Naive thymus-derived CD4-positive, alpha-beta T cell (primary cell): Measurements from ENCODE around the gene TEDDM1. TPM values are rescaled to one million over a fixed set of nuclear protein-coding genes. Genes with fewer than 3 reads are reported as not detected.
A peak's percentile ranks its signal among the peaks of the same experiment; 100 is the strongest.
"Not testable (repeated sequence)": the region's sequence is repeated elsewhere in the genome, so short reads cannot be mapped to it uniquely, and the experiment has no call there.

Experiments
- ATAC-seq: fragments of 150-1000 bp; cut with Tn5 transposase; 2 replicates; pipeline ENCODE4 v1.10.0; 2021; ENCODE audit warnings: mild to moderate bottlenecking, moderate library complexity
- CTCF ChIA-PET: fragments of 350-600 bp; sonication (Branson Sonifier 250); formaldehyde crosslinking; loops from one replicate; lab custom pipeline; 2021; ENCODE audit warnings: antibody characterized with exemption; lab: Charles Lee
- POLR2A ChIA-PET: fragments of 350-600 bp; sonication (Branson Sonifier 250); formaldehyde crosslinking; loops from one replicate; lab custom pipeline; 2021; ENCODE audit warnings: antibody characterized with exemption, inconsistent platforms; lab: Charles Lee
- DNase-seq, 9 donors: peaks; one replicate each; pipeline versions ENCODE4 v3.0.0 to v3.0.0-alpha.2; 2020 to 2022; ENCODE audit warnings: mixed read lengths in 1 of 9
- H3K27ac ChIP-seq: one replicate; pipeline ENCODE4 v1.7.0; 2013; ENCODE audit warnings: mild to moderate bottlenecking, low read depth, low read length, moderate library complexity
- H3K27me3 ChIP-seq, 2 donors: one replicate each; pipeline ENCODE4 v1.7.0; 2013; ENCODE audit warnings: low read length in 2 of 2, mild to moderate bottlenecking in 2 of 2, moderate library complexity in 2 of 2; ENCODE audit not compliant: control insufficient read depth in 2 of 2, insufficient read depth in 2 of 2
- H3K36me3 ChIP-seq, 3 experiments: 1 replicate in 2 of 3; 2 replicates in 1 of 3; pipeline ENCODE4 v1.7.0; 2013; ENCODE audit warnings: low read length in 3 of 3, mild to moderate bottlenecking in 3 of 3, moderate library complexity in 1 of 3; ENCODE audit not compliant: insufficient read depth in 3 of 3, control insufficient read depth in 2 of 3
- H3K4me1 ChIP-seq, 2 donors: one replicate each; pipeline ENCODE4 v1.7.0; 2013; ENCODE audit warnings: low read length in 2 of 2, mild to moderate bottlenecking in 2 of 2, moderate library complexity in 1 of 2; ENCODE audit not compliant: control insufficient read depth in 2 of 2, insufficient read depth in 2 of 2
- H3K4me3 ChIP-seq: 2 replicates; pipeline ENCODE4 v1.7.0; 2013; ENCODE audit warnings: mild to moderate bottlenecking, low read length
- H3K9me3 ChIP-seq, 3 experiments: 1 replicate in 2 of 3; 2 replicates in 1 of 3; pipeline ENCODE4 v1.7.0; 2013; ENCODE audit warnings: low read length in 3 of 3; ENCODE audit not compliant: control insufficient read depth in 2 of 3
- H3K27ac Mint-ChIP-seq, 9 donors: one replicate each; pipeline ENCODE4 v1.8.0; 2020 to 2022; ENCODE audit warnings: mixed read lengths in 9 of 9, mild to moderate bottlenecking in 8 of 9, moderate library complexity in 5 of 9, inconsistent platforms in 2 of 9
- H3K27me3 Mint-ChIP-seq, 5 donors: one replicate each; pipeline ENCODE4 v1.8.0; 2021 to 2022; ENCODE audit warnings: mixed read lengths in 5 of 5, mild to moderate bottlenecking in 1 of 5
- H3K36me3 Mint-ChIP-seq, 5 donors: one replicate each; pipeline ENCODE4 v1.8.0; 2020 to 2022; ENCODE audit warnings: mixed read lengths in 5 of 5, mild to moderate bottlenecking in 3 of 5, inconsistent platforms in 1 of 5
- H3K4me1 Mint-ChIP-seq, 7 donors: one replicate each; pipeline ENCODE4 v1.8.0; 2020 to 2022; ENCODE audit warnings: mixed read lengths in 7 of 7, mild to moderate bottlenecking in 3 of 7, inconsistent platforms in 1 of 7
- H3K4me3 Mint-ChIP-seq, 10 donors: one replicate each; pipeline ENCODE4 v1.8.0; 2020 to 2022; ENCODE audit warnings: mild to moderate bottlenecking in 10 of 10, mixed read lengths in 10 of 10, moderate library complexity in 6 of 10, inconsistent platforms in 2 of 10
- H3K9me3 Mint-ChIP-seq, 11 donors: one replicate each; pipeline ENCODE4 v1.8.0; 2020 to 2022; ENCODE audit warnings: mixed read lengths in 11 of 11, mild to moderate bottlenecking in 4 of 11, inconsistent platforms in 1 of 11, moderate library complexity in 1 of 11
- intact Hi-C, 2 donors: fragments of 100-400 bp; cut with micrococcal nuclease; formaldehyde crosslinking; loops; one replicate each; pipeline ENCODE4 v1.15.1; 2023
- polyA plus RNA-seq, 2 donors: library from polyadenylated mRNA; unstranded; fragments of 300-500 nt; fragmentation: Illumina TruSeq; gene quantifications; one replicate each; pipeline ENCODE4 v1.2.3, GENCODE V29; 2021
- total RNA-seq, 6 experiments: library from RNA in 5 of 6; stranded (reverse) in 5 of 6; gene quantifications; 1 replicate in 5 of 6; 2 replicates in 1 of 6; pipeline ENCODE4 v1.2.3 and lab custom pipeline; 2021 to 2026

Gene TEDDM1
- total and polyA plus RNA-seq, 7 experiments from 2014 or later = 0.07 TPM; not detected in 5

GRCh38 chr1:182379781-182380180 is 20.7 kb downstream of the TEDDM1 start:
- peaks cover 6 to 27% (median 10%) of the 10 kb centered on the region in 5 donors for H3K36me3 Mint-ChIP-seq
- H3K27me3 Mint-ChIP-seq, DNase-seq, H3K9me3 ChIP-seq, H3K4me1 ChIP-seq, H3K27me3 ChIP-seq, H3K4me1 Mint-ChIP-seq, H3K4me3 ChIP-seq, H3K4me3 Mint-ChIP-seq, H3K27ac ChIP-seq, intact Hi-C loops, ATAC-seq, H3K27ac Mint-ChIP-seq, CTCF ChIA-PET, H3K9me3 Mint-ChIP-seq: not testable (repeated sequence)
- H3K36me3 ChIP-seq = peaks cover 0 to 12% (median 0%) of the 10 kb centered on the region in 3 experiments
- POLR2A ChIA-PET = interaction anchor here (0.7 kb wide), 1 partner anchor 345 kb away, joined by 3 read pairs; no protein-coding TSS in a partner anchor

- Histone ChIP-seq H3K9me3 (no peaks in the 10 kb centered on the region), H3K36me3 (no peaks in the 10 kb centered on the region), H3K27ac (no peak overlapping the region), H3K4me3 (no peak overlapping the region), H3K27me3 (no peaks in the 10 kb centered on the region), H3K4me1 (no peaks in the 10 kb centered on the region)
- no peak for DNase-seq
- peaks cover 0 to 7% (median under 1%) of the 10 kb centered on the region in 5 donors for H3K36me3 Mint-ChIP-seq
- H3K4me1 Mint-ChIP-seq = peaks cover 0 to 2% (median 0%) of the 10 kb centered on the region in 7 donors
- POLR2A ChIA-PET = no interaction called here
- H3K4me3 Mint-ChIP-seq = no peak overlapping the region
- H3K9me3 Mint-ChIP-seq = no peaks in the 10 kb centered on the region
- H3K27ac Mint-ChIP-seq = no peak overlapping the region
- CTCF ChIA-PET = no interaction called here
- intact Hi-C loops = no loop called here
- no peak for ATAC-seq
- peaks cover 0 to 18% (median 0%) of the 10 kb centered on the region in 5 donors for H3K27me3 Mint-ChIP-seq
Observed at GRCh38 chr1:182376936-182377574, 23.4 kb downstream of the TEDDM1 start.

- Mint-ChIP-seq H3K27me3 (peaks cover 0 to 21% (median 0%) of the 10 kb centered on the region in 5 donors), H3K4me3 (no peak overlapping the region), H3K27ac (no peak overlapping the region), H3K9me3 (no peaks in the 10 kb centered on the region), H3K36me3 (no peaks in the 10 kb centered on the region), H3K4me1 (peaks cover 0 to 2% (median 0%) of the 10 kb centered on the region in 7 donors)
- Histone ChIP-seq H3K4me1 (no peaks in the 10 kb centered on the region), H3K27me3 (no peaks in the 10 kb centered on the region), H3K27ac (no peak overlapping the region), H3K4me3 (no peak overlapping the region), H3K9me3 (no peaks in the 10 kb centered on the region), H3K36me3 (no peaks in the 10 kb centered on the region)
- no peak for ATAC-seq
- CTCF ChIA-PET = no interaction called here
- intact Hi-C loops = no loop called here
- POLR2A ChIA-PET = no interaction called here
- DNase-seq = no peak
Observed at GRCh38 chr1:182374101-182374834, 26.2 kb downstream of the TEDDM1 start.

GRCh38 chr1:182370532-182370931 is 29.9 kb downstream of the TEDDM1 start:
- ATAC-seq (no peak), DNase-seq (no peak)
- no peak overlapping the region for H3K27ac ChIP-seq
- intact Hi-C loops = no loop called here
- no peak overlapping the region for H3K4me3 Mint-ChIP-seq
- CTCF ChIA-PET = interaction anchor here (0.9 kb wide), 1 partner anchor 9 kb away, joined by 3 read pairs; no protein-coding TSS in a partner anchor
- H3K27ac Mint-ChIP-seq = peak overlapping the region in 1 of 9 donors; percentile 11
- POLR2A ChIA-PET = no interaction called here
- no peaks in the 10 kb centered on the region for H3K27me3 ChIP-seq
- H3K4me3 ChIP-seq = no peak overlapping the region
- peaks cover 0 to 3% (median 0%) of the 10 kb centered on the region in 5 donors for H3K36me3 Mint-ChIP-seq
- H3K9me3 Mint-ChIP-seq = peaks cover 0 to 1% (median 0%) of the 10 kb centered on the region in 11 donors
- no peaks in the 10 kb centered on the region for H3K4me1 ChIP-seq
- H3K27me3 Mint-ChIP-seq = peaks cover 0 to 33% (median 0%) of the 10 kb centered on the region in 5 donors
- no peaks in the 10 kb centered on the region for H3K36me3 ChIP-seq
- no peaks in the 10 kb centered on the region for H3K4me1 Mint-ChIP-seq
- no peaks in the 10 kb centered on the region for H3K9me3 ChIP-seq

- DNase-seq (no peak), ATAC-seq (no peak)
- no peak overlapping the region for H3K4me3 ChIP-seq
- H3K4me1 ChIP-seq = no peaks in the 10 kb centered on the region
- peaks cover 0 to 30% (median 0%) of the 10 kb centered on the region in 5 donors for H3K27me3 Mint-ChIP-seq
- no peaks in the 10 kb centered on the region for H3K27me3 ChIP-seq
- intact Hi-C loops = no loop called here
- ChIA-PET POLR2A (no interaction called here), CTCF (interaction anchor here (0.6 kb wide), 1 partner anchor 7 kb away, joined by 4 read pairs; no protein-coding TSS in a partner anchor)
- peaks cover 0 to 3% (median 0%) of the 10 kb centered on the region in 5 donors for H3K36me3 Mint-ChIP-seq
- no peaks in the 10 kb centered on the region for H3K9me3 ChIP-seq
- H3K27ac ChIP-seq = no peak overlapping the region
- no peak overlapping the region for H3K4me3 Mint-ChIP-seq
- H3K27ac Mint-ChIP-seq = no peak overlapping the region
- peaks cover 0 to 2% (median 0%) of the 10 kb centered on the region in 11 donors for H3K9me3 Mint-ChIP-seq
- H3K4me1 Mint-ChIP-seq = no peaks in the 10 kb centered on the region
- no peaks in the 10 kb centered on the region for H3K36me3 ChIP-seq
Observed at GRCh38 chr1:182368903-182369302, 31.6 kb downstream of the TEDDM1 start.

GRCh38 chr1:182368358-182368757 is 32.1 kb downstream of the TEDDM1 start:
- DNase-seq = no peak
- no peak for ATAC-seq
- H3K9me3 Mint-ChIP-seq = peaks cover 0 to 2% (median 0%) of the 10 kb centered on the region in 11 donors

More at GRCh38 chr1:182368358-182368757, 32.1 kb downstream of the TEDDM1 start:
- Histone ChIP-seq H3K4me1 (no peaks in the 10 kb centered on the region), H3K27me3 (no peaks in the 10 kb centered on the region), H3K36me3 (no peaks in the 10 kb centered on the region), H3K9me3 (no peaks in the 10 kb centered on the region), H3K4me3 (no peak overlapping the region), H3K27ac (no peak overlapping the region)
- ChIA-PET POLR2A (no interaction called here), CTCF (interaction anchor here (0.6 to 0.7 kb wide), 2 partner anchors 8 to 961 kb away, joined by 3 to 4 read pairs; no protein-coding TSS in a partner anchor)
- intact Hi-C loops = no loop called here
- no peak overlapping the region for H3K27ac Mint-ChIP-seq
- no peaks in the 10 kb centered on the region for H3K4me1 Mint-ChIP-seq
- H3K27me3 Mint-ChIP-seq = peaks cover 0 to 28% (median 0%) of the 10 kb centered on the region in 5 donors
- no peak overlapping the region for H3K4me3 Mint-ChIP-seq
- peaks cover 0 to 3% (median 0%) of the 10 kb centered on the region in 5 donors for H3K36me3 Mint-ChIP-seq
